Thyroid gland (tissue), 4 donors: Measurements from ENCODE around the gene CDK10. TPM values are rescaled to one million over a fixed set of nuclear protein-coding genes. Genes with fewer than 3 reads are reported as not detected.

Experiments used
- DNase-seq, 2 donors: peaks; one replicate each; pipeline ENCODE4 v3.0.0-alpha.2; 2019
- H3K27ac ChIP-seq, 3 donors: fragments of 200-600 bp; sonication (generic); 1 replicate in 2 of 3; 2 replicates in 1 of 3; pipeline ENCODE4 v1.5.1; 2016 to 2019; ENCODE audit warnings: mild to moderate bottlenecking in 1 of 3, moderate library complexity in 1 of 3
- H3K27me3 ChIP-seq: fragments of 200-600 bp; sonication (generic); one replicate; pipeline ENCODE4 v1.5.1; 2019
- H3K36me3 ChIP-seq, 2 donors: fragments of 200-600 bp; sonication (generic); one replicate each; pipeline ENCODE4 v1.5.1; 2016 to 2019
- H3K4me1 ChIP-seq, 2 donors: fragments of 200-600 bp; sonication (generic); one replicate each; pipeline ENCODE4 v1.5.1; 2017 to 2019
- H3K4me3 ChIP-seq, 3 donors: fragments of 200-600 bp; sonication (generic); replicated peaks in 1 of 3; 1 replicate in 2 of 3; 2 replicates in 1 of 3; pipeline ENCODE4 v1.5.1; 2016; ENCODE audit warnings: mild to moderate bottlenecking in 1 of 3
- H3K9me3 ChIP-seq: fragments of 200-600 bp; sonication (generic); one replicate; pipeline ENCODE4 v1.5.1; 2017
- POLR2A ChIP-seq, 2 donors: fragments of 450-650 bp; IDR thresholded peaks; one replicate each; pipeline ENCODE4 v1.6.1; 2017; ENCODE audit warnings: antibody characterized with exemption in 2 of 2, mild to moderate bottlenecking in 2 of 2, moderate library complexity in 1 of 2
- WGBS, 2 donors: methylation state at CpG; one replicate each; pipeline ENCODE4 v1.1.5; 2017; 5-methylcytosine and 5-hydroxymethylcytosine counted together
- intact Hi-C: fragments of 100-400 bp; cut with DNase I; formaldehyde crosslinking; loops from one replicate; pipeline ENCODE4 v1.15.1; 2023
- total RNA-seq, 4 donors: library from RNA; depleted of rRNA; stranded (reverse); fragments of >200 nt; gene quantifications; one replicate each; pipeline ENCODE4 v1.2.3, GENCODE V29; 2016
- TF ChIP-seq, protein P1 (sequence below), 6 experiments: fragments of 200-600 bp in 3 of 6; fragments of 450-650 bp in 3 of 6; sonication (generic) in 3 of 6; IDR thresholded peaks; one replicate each; pipeline ENCODE4 v1.5.1; 2016 to 2019; ENCODE audit warnings: antibody characterized with exemption in 6 of 6, mild to moderate bottlenecking in 2 of 6, inconsistent platforms in 1 of 6, moderate library complexity in 1 of 6

CDK10 gene
- total RNA-seq, 4 donors from 2014 or later: 88.7 to 109 (median 91.3) TPM

DNA sequence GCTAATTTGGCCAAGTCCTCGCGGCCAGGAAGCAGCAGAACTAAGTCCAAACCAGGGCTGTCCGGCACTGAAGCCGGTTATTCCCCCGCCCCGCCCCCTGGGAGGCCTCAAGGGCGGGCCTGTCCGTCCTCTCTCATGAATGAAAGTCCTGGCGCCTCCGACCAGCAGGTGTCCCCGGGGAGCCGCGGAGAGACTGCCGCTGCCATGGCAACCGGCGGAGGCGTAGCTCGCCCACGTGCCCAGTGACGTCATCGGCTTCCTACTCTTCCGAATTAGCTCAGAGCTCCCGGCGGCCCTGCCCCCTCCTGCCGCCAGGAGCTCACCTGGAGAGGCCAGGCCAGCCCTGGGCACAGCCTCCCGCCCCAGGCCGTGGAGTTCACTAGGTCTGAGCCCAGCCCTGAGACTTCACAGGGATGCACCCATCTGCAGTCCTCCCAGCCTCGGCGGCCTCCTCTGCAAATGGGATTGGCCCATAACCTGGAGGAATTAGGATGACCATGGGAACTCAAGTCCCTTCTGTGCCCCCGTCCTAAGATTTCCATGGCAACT is 13.7 kb downstream of the CDK10 start:
- Histone ChIP-seq H3K36me3 (no peaks in the 10 kb centered on the region), H3K27ac (peak overlapping the region; percentile 70 to 94 (median 75)), H3K4me3 (peak overlapping the region in 2 of 3 donors; percentile 66 to 78), H3K9me3 (no peaks in the 10 kb centered on the region), H3K27me3 (no peaks in the 10 kb centered on the region), H3K4me1 (peaks cover 11 to 20% of the 10 kb centered on the region in 2 donors)
- 0% methylated on average over 2 to 3 of the region's 30 CpGs for WGBS, 2 donors
- TF ChIP-seq, protein P1, sequence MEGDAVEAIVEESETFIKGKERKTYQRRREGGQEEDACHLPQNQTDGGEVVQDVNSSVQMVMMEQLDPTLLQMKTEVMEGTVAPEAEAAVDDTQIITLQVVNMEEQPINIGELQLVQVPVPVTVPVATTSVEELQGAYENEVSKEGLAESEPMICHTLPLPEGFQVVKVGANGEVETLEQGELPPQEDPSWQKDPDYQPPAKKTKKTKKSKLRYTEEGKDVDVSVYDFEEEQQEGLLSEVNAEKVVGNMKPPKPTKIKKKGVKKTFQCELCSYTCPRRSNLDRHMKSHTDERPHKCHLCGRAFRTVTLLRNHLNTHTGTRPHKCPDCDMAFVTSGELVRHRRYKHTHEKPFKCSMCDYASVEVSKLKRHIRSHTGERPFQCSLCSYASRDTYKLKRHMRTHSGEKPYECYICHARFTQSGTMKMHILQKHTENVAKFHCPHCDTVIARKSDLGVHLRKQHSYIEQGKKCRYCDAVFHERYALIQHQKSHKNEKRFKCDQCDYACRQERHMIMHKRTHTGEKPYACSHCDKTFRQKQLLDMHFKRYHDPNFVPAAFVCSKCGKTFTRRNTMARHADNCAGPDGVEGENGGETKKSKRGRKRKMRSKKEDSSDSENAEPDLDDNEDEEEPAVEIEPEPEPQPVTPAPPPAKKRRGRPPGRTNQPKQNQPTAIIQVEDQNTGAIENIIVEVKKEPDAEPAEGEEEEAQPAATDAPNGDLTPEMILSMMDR (IDR thresholded peaks at IDR 0.05): peak; percentile 15 to 98 (median 86)
- TF ChIP-seq POLR2A (IDR thresholded peaks at IDR 0.05): peak; percentile 13 to 75
- peak; percentile 100 for DNase-seq
- intact Hi-C loops: loop anchor here (10.0 kb wide), 1 partner anchor 165 kb away; no protein-coding TSS in a partner anchor

DNA sequence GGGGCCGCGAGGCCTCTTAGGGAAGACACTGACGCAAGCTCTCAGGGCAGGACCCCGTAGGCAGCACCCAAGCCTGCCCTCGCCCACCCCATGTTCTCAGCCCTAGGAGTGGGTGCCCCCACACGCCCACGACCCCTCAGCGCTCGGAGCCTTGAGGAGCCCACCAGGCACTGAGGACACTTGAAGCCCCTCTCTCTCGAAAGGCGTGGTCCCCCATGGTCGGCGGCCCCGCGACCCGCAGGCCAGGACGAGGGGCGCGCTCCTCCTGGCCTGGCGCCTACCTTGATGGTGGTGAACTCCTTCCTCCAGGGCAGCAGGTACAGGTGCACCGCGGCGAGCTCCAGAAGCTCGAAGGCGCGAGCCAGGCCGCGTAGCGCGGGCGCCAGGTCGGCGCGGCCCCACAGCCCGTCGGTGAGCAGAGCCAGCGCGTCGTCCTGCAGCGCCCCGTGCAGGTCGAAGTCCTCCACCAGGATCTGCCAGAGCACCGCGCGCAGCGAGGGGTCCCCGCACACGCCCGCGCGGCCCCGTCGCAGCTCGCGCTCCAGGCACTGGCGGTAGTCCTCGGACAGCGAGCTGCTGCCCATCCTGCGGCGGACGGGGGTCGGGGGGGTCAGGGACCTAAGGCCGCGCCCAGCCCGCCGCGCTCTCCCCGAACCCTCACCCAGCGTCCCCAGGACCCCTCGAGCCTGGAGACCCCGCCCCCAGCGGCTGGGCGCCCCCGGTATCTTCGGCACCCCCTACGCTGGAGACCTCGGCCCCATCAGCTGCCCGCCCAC is 14.3 kb downstream of the CDK10 start:
- intact Hi-C loops: loop anchor here (10.0 kb wide), 1 partner anchor 164 kb away; no protein-coding TSS in a partner anchor
- no peak for TF ChIP-seq POLR2A (IDR thresholded peaks at IDR 0.05)
- TF ChIP-seq, protein P1 (IDR thresholded peaks at IDR 0.05): peak in 2 of 6 experiments; percentile 7 to 20
- Histone ChIP-seq H3K36me3 (no peaks in the 10 kb centered on the region), H3K4me3 (peak overlapping the region; percentile 51 to 78 (median 66)), H3K9me3 (no peaks in the 10 kb centered on the region), H3K27ac (peak overlapping the region; percentile 70 to 94 (median 75)), H3K4me1 (peaks cover 11 to 20% of the 10 kb centered on the region in 2 donors), H3K27me3 (no peaks in the 10 kb centered on the region)
- 5% methylated on average over 3 to 15 of the region's 78 CpGs for WGBS, 2 donors
- DNase-seq: peak; percentile 75

DNA sequence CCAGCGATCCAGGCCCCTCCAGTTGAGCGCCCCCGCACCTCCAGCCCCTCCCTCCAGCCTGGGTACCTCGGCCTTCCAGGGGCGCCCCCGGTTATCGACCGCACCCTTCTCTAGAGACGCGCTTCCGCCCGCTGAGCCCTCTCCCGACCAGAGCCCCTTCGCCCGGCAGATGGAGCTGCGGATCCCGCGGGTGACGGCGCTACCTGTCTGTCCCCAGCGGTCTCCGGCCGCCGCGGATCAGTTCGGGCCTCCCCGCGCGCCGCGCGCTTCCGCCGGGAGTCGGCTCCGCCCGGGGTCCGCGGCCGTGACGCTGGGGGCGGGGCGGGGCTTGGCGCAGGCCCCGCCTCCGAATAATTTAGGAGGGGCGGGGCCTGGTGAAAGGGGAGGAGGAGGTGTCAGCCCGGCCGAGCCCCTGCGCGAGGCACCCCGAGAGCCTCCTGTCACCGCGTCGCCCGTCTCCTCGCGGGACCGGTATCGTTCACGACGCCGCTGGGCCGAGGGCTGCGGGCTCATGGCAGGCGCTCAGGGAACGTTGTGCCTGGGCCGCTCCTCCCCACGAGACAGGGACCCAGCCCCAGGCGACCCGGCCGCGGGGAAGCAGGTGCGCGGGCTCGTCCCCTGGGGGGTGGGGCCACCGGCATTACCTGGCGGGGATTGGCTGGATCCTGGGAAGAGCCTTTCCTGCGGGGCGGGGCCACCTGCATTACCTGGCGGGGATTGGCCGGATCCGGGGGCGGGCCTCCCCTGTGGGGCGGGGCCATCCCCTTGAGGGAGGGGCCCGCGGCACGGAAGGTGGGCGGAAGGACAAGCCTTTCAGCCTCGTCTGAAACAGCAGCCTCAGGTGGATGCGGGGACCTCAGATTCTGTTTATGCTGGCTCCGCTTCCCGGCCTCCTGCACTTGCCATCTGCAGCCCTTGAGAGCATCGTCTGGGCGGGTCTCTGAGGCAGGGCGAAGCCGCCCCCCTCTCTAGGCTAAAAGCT is 15.2 kb downstream of the CDK10 start, which contains the start of gene SPATA2L:
TSS of gene SPATA2L (minus strand) at position 281 of the 982 bp plus-strand sequence. CDS start 473 bp downstream, outside the sequence.
- peak within 1 kb of the TSS; percentile 51 to 78 (median 66) for H3K4me3 ChIP-seq
- H3K27ac ChIP-seq: peak within 1 kb of the TSS; percentile 70 to 94 (median 75)
- no peaks in the 10 kb centered on the region for H3K36me3 ChIP-seq
- intact Hi-C loops: loop anchor here (10.0 kb wide), 1 partner anchor 163 kb away; no protein-coding TSS in a partner anchor
- peak; percentile 98 for DNase-seq
- H3K9me3 ChIP-seq: no peaks in the 10 kb centered on the region
- TF ChIP-seq POLR2A (IDR thresholded peaks at IDR 0.05): peak; percentile 52 to 93
- TF ChIP-seq, protein P1 (IDR thresholded peaks at IDR 0.05): no peak
- H3K4me1 ChIP-seq: peaks cover 11 to 20% of the 10 kb centered on the region in 2 donors
- H3K27me3 ChIP-seq: no peaks in the 10 kb centered on the region
- WGBS, 2 donors: 0 to 2% methylated on average over 6 to 8 of the region's 97 CpGs

DNA sequence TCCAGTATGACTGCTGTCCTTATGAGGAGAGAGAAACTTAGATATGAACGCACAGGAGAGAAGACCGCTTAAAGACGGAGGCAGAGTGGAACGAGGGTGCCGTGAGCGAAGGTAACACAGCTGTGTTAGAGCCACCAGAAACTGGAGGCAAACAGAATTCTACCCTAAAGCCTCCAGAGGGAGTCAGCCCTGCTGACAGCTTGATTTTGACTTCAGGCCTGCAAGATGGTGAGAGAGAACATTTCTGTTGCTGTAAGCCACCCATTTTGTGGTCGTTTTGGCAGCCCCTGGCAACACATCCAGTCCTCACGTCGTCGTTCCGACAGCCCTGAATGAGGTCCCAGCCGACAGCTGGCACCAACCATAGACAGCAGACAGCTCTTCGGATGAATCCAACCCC is 17.8 kb downstream of the CDK10 start:
- Histone ChIP-seq H3K27ac (no peak overlapping the region), H3K27me3 (no peaks in the 10 kb centered on the region), H3K4me3 (no peak overlapping the region), H3K9me3 (no peaks in the 10 kb centered on the region), H3K4me1 (peaks cover 11 to 20% of the 10 kb centered on the region in 2 donors), H3K36me3 (no peaks in the 10 kb centered on the region)
- no peak for TF ChIP-seq POLR2A (IDR thresholded peaks at IDR 0.05)
- TF ChIP-seq, protein P1 (IDR thresholded peaks at IDR 0.05): no peak
- WGBS, 2 donors: 83 to 89% methylated on average over 13 of the region's 13 CpGs
- no peak for DNase-seq
- intact Hi-C loops: loop anchor here (10.0 kb wide), 1 partner anchor 161 kb away; no protein-coding TSS in a partner anchor
